ENCODE measurements around the gene TRIP12. TPM values are rescaled to one million over a fixed set of nuclear protein-coding genes. Genes with fewer than 3 reads are reported as not detected.

The TRIP12 gene
- total and polyA plus RNA-seq, 10 donors: 15.3 to 263 (median 189) TPM

GRCh38 chr2:229802785-229803184 lies 119.0 kb downstream of the TRIP12 start:
- Histone ChIP-seq H3K27ac (no peak overlapping the region), H3K27me3 (replicated peaks in 1 of 7) (no peaks in the 10 kb centered on the region), H3K4me1 (no peaks in the 10 kb centered on the region), H3K9me3 (no peaks in the 10 kb centered on the region), H3K36me3 (peaks cover 4 to 100% (median 83%) of the 10 kb centered on the region in 6 donors), H3K4me3 (no peak overlapping the region)
- WGBS, 5 donors: 70 to 75% (median 73%) methylated on average over 5 of the region's 5 CpGs
- TF ChIP-seq CTCF (IDR thresholded peaks at IDR 0.05 in 8 of 11, conservative IDR thresholded peaks at IDR 0.05 in 3 of 11): no peak
- TF ChIP-seq POLR2A (IDR thresholded peaks at IDR 0.05): no peak
- no peak for TF ChIP-seq POLR2AphosphoS5 (IDR thresholded peaks at IDR 0.05)
- no peak for DNase-seq
- intact Hi-C loops (cut with DNase I; ENCODE audit: low total_unique reads): loop anchor here (10.0 kb wide), 1 partner anchor 112 kb away; no protein-coding TSS in a partner anchor

DNA sequence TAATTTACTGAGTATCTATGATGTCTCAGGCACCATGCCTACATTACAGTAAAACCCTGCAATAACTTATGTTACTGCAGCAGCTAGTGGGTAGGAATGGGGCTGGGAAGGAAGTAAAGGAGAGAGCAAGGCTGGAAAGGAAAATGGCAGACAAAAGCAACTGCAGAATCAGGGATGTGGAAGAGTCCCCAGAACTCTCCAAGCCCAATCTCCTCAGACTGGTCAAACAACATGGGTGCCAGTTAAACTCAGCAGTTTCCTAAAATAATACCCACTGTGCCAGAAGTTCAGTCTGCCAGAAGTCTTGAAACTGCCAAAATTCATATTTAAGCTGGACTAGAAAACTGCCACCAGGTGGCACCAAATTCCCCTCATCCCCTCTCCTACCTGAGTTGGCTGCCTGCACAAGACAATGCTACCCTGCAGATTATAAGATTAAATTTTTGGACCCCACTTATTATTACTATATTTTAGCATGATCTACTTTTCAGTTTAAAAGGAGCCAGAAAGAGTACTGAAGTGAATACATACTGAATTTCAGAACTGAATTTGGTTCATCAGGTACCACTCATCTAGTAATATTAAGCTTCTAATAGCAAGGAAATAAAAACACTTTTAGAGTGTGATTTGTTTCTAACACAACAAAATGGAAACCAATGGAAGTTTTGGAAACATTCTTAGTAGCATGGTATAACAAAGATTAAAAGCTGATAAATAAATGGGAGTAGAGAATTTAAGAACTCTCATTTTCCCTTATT lies 120.6 kb downstream of the TRIP12 start:
- Histone ChIP-seq H3K27ac (no peak overlapping the region), H3K9me3 (no peaks in the 10 kb centered on the region), H3K4me1 (no peaks in the 10 kb centered on the region), H3K4me3 (no peak overlapping the region), H3K27me3 (replicated peaks in 1 of 7) (no peaks in the 10 kb centered on the region), H3K36me3 (peaks cover 4 to 100% (median 85%) of the 10 kb centered on the region in 6 donors)
- TF ChIP-seq POLR2AphosphoS5 (IDR thresholded peaks at IDR 0.05) (no peak), POLR2A (IDR thresholded peaks at IDR 0.05) (no peak), CTCF (IDR thresholded peaks at IDR 0.05 in 8 of 11, conservative IDR thresholded peaks at IDR 0.05 in 3 of 11) (peak in 10 of 11 experiments; percentile 16 to 73 (median 61))
- peak; percentile 77 for DNase-seq
- intact Hi-C loops (cut with DNase I; ENCODE audit: low total_unique reads): loop anchor here (10.0 kb wide), 1 partner anchor 114 kb away; no protein-coding TSS in a partner anchor

GRCh38 chr2:229798446-229799155 lies 123.2 kb downstream of the TRIP12 start:
- intact Hi-C loops (cut with DNase I; ENCODE audit: low total_unique reads): no loop called here
- Histone ChIP-seq H3K9me3 (no peaks in the 10 kb centered on the region), H3K27me3 (replicated peaks in 1 of 7) (no peaks in the 10 kb centered on the region), H3K4me3 (no peak overlapping the region), H3K27ac (no peak overlapping the region), H3K36me3 (peaks cover 4 to 100% (median 87%) of the 10 kb centered on the region in 6 donors), H3K4me1 (no peaks in the 10 kb centered on the region)
- 76 to 92% (median 91%) methylated on average over 5 of the region's 5 CpGs for WGBS, 5 donors
- no peak for DNase-seq
- TF ChIP-seq POLR2A (IDR thresholded peaks at IDR 0.05): no peak
- no peak for TF ChIP-seq CTCF (IDR thresholded peaks at IDR 0.05 in 8 of 11, conservative IDR thresholded peaks at IDR 0.05 in 3 of 11)
- TF ChIP-seq POLR2AphosphoS5 (IDR thresholded peaks at IDR 0.05): no peak

DNA sequence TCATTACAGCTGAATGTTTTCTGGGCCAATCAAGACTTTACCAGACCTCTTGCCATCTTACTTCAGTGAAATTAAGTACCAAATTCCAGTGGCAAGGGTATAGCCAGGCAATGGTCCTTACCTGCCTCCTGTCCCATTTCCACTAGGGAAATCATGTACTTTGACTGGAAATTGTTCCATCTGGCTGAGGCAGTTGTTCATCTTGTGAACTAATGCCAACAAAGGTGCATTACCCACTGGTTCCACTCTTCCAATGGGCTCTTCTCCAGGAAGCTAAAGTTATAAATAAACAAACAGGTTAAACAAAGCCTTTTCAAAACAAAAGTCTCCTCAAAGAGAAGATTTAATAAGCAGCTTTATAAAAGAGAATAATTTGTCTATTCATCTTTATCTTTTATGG lies 126.8 kb downstream of the TRIP12 start:
- H3K4me1 ChIP-seq: no peaks in the 10 kb centered on the region
- peaks cover 0 to 100% (median 94%) of the 10 kb centered on the region in 6 donors for H3K36me3 ChIP-seq
- H3K27ac ChIP-seq: no peak overlapping the region
- no peak for TF ChIP-seq POLR2AphosphoS5 (IDR thresholded peaks at IDR 0.05)
- no peak for TF ChIP-seq CTCF (IDR thresholded peaks at IDR 0.05 in 8 of 11, conservative IDR thresholded peaks at IDR 0.05 in 3 of 11)
- TF ChIP-seq POLR2A (IDR thresholded peaks at IDR 0.05): no peak
- no peaks in the 10 kb centered on the region for H3K9me3 ChIP-seq
- intact Hi-C loops (cut with DNase I; ENCODE audit: low total_unique reads): no loop called here
- H3K4me3 ChIP-seq: no peak overlapping the region
- no peak for DNase-seq
- H3K27me3 ChIP-seq (replicated peaks in 1 of 7): no peaks in the 10 kb centered on the region
